Measurements from ENCODE around the gene TPST2.
A peak's percentile ranks its signal among the peaks of the same experiment; 100 is the strongest.
"Not testable (repeated sequence)": the region's sequence is repeated elsewhere in the genome, so short reads cannot be mapped to it uniquely, and the experiment has no call there.

TPST2 gene

DNA sequence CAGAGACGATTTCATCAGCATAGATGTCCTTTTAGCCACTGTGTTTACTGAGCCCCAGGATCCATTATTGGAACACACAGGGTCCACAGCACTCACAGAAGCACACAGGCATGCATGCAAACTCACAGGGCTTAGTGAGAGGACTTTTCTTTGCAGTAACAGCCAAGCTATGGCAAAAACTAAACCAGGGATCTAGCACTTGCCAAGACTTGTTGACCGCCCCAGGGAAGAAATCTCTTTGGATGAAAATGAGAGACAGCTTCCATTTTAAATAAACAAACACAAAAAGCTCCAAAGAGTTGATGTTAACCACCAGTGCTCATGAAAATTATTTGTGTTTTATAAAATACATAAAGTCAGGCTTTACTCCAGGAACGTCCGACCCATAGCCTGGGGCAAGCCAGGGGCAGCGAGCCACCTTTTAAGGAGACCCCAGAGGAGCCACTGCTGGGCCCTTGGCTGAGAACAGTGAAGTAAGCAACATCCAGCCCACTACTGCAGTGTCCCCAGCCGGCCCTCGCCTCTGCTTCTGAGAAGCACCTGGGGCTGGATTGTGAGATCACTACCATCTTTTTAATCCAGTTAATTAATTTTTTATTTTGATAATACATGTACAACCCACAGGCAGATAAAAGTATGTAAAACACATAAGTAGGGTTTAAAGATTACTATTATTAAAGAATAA lies 55.6 kb downstream of the TPST2 start:
- Histone ChIP-seq H3K4me3 (ENCODE audit: low read length) (peak overlapping the region; percentile 70), H3K4me2 (ENCODE audit: low read length) (peak overlapping the region; percentile 94), H4K20me1 (ENCODE audit: control insufficient read depth, insufficient read depth, low read depth, low read length) (no peaks in the 10 kb centered on the region), H3K27ac (ENCODE audit: low read depth, low read length) (peak overlapping the region; percentile 99), H3K9me3 (ENCODE audit: control insufficient read depth, insufficient read depth, low read length) (no peaks in the 10 kb centered on the region), H3K9me2 (replicated peaks; ENCODE audit: control insufficient read depth, low read length) (no peaks in the 10 kb centered on the region), H3K27me3 (ENCODE audit: control insufficient read depth, low read length) (no peaks in the 10 kb centered on the region), H3K36me3 (ENCODE audit: control insufficient read depth, low read length) (peaks cover 68% of the 10 kb centered on the region), H3K4me1 (ENCODE audit: control insufficient read depth, low read length) (peaks cover 98% of the 10 kb centered on the region), H3K79me2 (ENCODE audit: control insufficient read depth, low read length) (peaks cover 49% of the 10 kb centered on the region), H3F3A (ENCODE audit: control insufficient read depth, insufficient read depth) (peaks cover 54% of the 10 kb centered on the region)
- TF ChIP-seq, protein P1, sequence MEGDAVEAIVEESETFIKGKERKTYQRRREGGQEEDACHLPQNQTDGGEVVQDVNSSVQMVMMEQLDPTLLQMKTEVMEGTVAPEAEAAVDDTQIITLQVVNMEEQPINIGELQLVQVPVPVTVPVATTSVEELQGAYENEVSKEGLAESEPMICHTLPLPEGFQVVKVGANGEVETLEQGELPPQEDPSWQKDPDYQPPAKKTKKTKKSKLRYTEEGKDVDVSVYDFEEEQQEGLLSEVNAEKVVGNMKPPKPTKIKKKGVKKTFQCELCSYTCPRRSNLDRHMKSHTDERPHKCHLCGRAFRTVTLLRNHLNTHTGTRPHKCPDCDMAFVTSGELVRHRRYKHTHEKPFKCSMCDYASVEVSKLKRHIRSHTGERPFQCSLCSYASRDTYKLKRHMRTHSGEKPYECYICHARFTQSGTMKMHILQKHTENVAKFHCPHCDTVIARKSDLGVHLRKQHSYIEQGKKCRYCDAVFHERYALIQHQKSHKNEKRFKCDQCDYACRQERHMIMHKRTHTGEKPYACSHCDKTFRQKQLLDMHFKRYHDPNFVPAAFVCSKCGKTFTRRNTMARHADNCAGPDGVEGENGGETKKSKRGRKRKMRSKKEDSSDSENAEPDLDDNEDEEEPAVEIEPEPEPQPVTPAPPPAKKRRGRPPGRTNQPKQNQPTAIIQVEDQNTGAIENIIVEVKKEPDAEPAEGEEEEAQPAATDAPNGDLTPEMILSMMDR (IDR thresholded peaks at IDR 0.05; ENCODE audit: low read depth, low read length, poor library complexity, severe bottlenecking) = no peak
- TF ChIP-seq EZH2phosphoT487 (IDR thresholded peaks at IDR 0.05; ENCODE audit: borderline replicate concordance, low read length) = no peak

DNA sequence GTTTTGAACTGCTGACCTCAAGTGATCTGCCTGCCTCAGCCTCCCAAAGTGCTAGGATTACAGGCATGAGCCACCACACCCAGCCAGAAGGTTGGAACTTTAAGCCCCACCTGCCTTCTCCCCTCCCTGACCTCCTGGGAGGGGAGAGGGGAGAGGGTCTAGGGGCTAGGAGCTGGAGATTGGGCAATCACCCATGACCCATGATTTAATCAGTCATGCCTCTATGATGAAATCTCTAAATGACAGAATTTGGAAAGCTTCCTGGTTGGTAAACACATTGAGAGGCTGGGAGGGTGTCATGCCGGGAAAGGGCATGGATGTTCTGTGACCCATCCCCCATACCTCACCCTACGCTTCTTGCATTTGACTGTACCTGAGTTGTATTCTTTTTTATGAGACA lies 60.6 kb downstream of the TPST2 start:
- H4K20me1 ChIP-seq (ENCODE audit: control insufficient read depth, insufficient read depth, low read depth, low read length) = no peaks in the 10 kb centered on the region
- H3K27me3 ChIP-seq (ENCODE audit: control insufficient read depth, low read length) = no peaks in the 10 kb centered on the region
- peaks cover 50% of the 10 kb centered on the region for H3F3A ChIP-seq (ENCODE audit: control insufficient read depth, insufficient read depth)
- no peak overlapping the region for H3K4me3 ChIP-seq (ENCODE audit: low read length)
- H3K4me1 ChIP-seq (ENCODE audit: control insufficient read depth, low read length) = peaks cover 100% of the 10 kb centered on the region
- H3K36me3 ChIP-seq (ENCODE audit: control insufficient read depth, low read length) = peaks cover 88% of the 10 kb centered on the region
- TF ChIP-seq, protein P1 (IDR thresholded peaks at IDR 0.05; ENCODE audit: low read depth, low read length, poor library complexity, severe bottlenecking) = no peak
- TF ChIP-seq EZH2phosphoT487 (IDR thresholded peaks at IDR 0.05; ENCODE audit: borderline replicate concordance, low read length) = no peak
- no peaks in the 10 kb centered on the region for H3K9me3 ChIP-seq (ENCODE audit: control insufficient read depth, insufficient read depth, low read length)
- no peaks in the 10 kb centered on the region for H3K9me2 ChIP-seq (replicated peaks; ENCODE audit: control insufficient read depth, low read length)
- peaks cover 25% of the 10 kb centered on the region for H3K79me2 ChIP-seq (ENCODE audit: control insufficient read depth, low read length)
- H3K4me2 ChIP-seq (ENCODE audit: low read length) = no peak overlapping the region
- peak overlapping the region; percentile 86 for H3K27ac ChIP-seq (ENCODE audit: low read depth, low read length)

DNA sequence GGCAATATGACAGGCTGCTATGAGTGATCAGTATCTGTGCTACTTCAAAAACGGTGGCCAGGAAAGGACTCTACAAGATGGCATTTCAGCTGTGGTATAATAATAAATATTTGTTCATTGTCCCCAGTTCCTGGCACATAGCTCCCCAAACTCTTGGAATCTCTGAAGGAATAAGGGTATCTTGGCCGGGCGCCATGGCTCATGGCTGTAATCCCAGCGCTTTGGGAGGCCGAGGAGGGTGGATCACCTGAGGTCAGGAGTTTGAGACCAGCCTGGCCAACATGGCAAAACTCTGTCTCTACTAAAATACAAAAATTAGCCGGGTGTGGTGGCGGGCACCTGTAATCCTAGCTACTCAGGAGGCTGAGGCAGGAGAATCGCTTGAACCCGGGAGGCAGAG lies 61.4 kb downstream of the TPST2 start:
- Histone ChIP-seq H3K79me2 (ENCODE audit: control insufficient read depth, low read length) (peaks cover 25% of the 10 kb centered on the region), H3K27ac (ENCODE audit: low read depth, low read length) (peak overlapping the region; percentile 86), H3K36me3 (ENCODE audit: control insufficient read depth, low read length) (peaks cover 91% of the 10 kb centered on the region), H3K4me1 (ENCODE audit: control insufficient read depth, low read length) (peaks cover 100% of the 10 kb centered on the region), H3F3A (ENCODE audit: control insufficient read depth, insufficient read depth) (peaks cover 47% of the 10 kb centered on the region), H3K4me3 (ENCODE audit: low read length) (peak overlapping the region; percentile 68; the same call in 1 of the 2 replicates), H3K4me2 (ENCODE audit: low read length) (peak overlapping the region; percentile 93)
- not testable (repeated sequence) for H3K9me3 ChIP-seq (ENCODE audit: control insufficient read depth, insufficient read depth, low read length); H3K9me2 ChIP-seq (replicated peaks; ENCODE audit: control insufficient read depth, low read length); H4K20me1 ChIP-seq (ENCODE audit: control insufficient read depth, insufficient read depth, low read depth, low read length); H3K27me3 ChIP-seq (ENCODE audit: control insufficient read depth, low read length)

DNA sequence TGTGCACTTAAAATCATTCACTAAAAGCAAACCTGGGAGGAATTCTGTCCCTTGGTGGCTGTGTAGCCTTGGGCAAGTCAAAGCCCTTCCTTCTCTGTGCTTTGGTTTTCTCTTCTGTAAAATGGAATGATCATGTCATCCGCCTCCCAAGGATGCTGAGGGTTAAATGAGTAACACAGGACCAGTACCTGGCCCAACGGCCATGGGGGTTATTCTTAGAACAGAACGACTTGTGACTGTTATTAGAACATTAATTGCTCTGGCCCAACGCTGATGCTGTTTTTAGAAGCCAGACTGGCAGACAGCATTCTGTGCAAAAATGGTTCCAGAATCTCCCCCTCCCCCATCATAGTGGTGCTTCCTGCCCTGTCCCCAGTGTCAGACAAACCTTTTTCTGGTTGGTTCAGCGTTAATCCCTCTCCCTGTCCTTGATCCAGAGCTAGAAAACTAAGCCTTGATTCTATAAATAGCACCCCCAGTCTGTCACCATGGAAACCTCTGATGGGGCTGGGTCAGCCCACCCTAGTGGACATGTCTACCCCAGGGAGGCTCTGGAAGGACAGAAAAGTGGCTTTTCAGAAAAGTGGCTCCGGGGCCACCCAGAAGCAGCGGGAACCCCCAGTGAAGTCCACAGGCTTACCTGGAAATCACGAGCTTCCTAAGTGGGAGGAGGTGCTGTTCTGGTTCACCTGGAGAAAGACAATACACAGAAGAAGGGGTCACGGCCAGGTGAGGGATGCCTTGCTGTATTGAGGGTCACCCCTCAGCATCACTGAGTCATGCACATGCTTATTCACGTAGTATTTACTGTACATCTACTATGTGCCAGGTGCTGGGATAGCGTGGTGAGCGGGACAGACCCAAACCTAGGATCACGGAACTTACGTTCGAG lies 62.1 kb downstream of the TPST2 start:
- Histone ChIP-seq H3K27ac (ENCODE audit: low read depth, low read length) (peak overlapping the region; percentile 86), H3K36me3 (ENCODE audit: control insufficient read depth, low read length) (peaks cover 87% of the 10 kb centered on the region), H3K4me2 (ENCODE audit: low read length) (peak overlapping the region; percentile 93), H3K4me3 (ENCODE audit: low read length) (peak overlapping the region; percentile 68), H4K20me1 (ENCODE audit: control insufficient read depth, insufficient read depth, low read depth, low read length) (no peaks in the 10 kb centered on the region), H3K9me2 (replicated peaks; ENCODE audit: control insufficient read depth, low read length) (no peaks in the 10 kb centered on the region), H3K79me2 (ENCODE audit: control insufficient read depth, low read length) (peaks cover 19% of the 10 kb centered on the region), H3K9me3 (ENCODE audit: control insufficient read depth, insufficient read depth, low read length) (no peaks in the 10 kb centered on the region), H3K27me3 (ENCODE audit: control insufficient read depth, low read length) (no peaks in the 10 kb centered on the region), H3K4me1 (ENCODE audit: control insufficient read depth, low read length) (peaks cover 99% of the 10 kb centered on the region), H3F3A (ENCODE audit: control insufficient read depth, insufficient read depth) (peaks cover 44% of the 10 kb centered on the region)
- no peak for TF ChIP-seq EZH2phosphoT487 (IDR thresholded peaks at IDR 0.05; ENCODE audit: borderline replicate concordance, low read length)
- TF ChIP-seq, protein P1 (IDR thresholded peaks at IDR 0.05; ENCODE audit: low read depth, low read length, poor library complexity, severe bottlenecking) = no peak
